H1 (cell line): ENCODE measurements around the gene SLCO4C1. TPM values are rescaled to one million over a fixed set of nuclear protein-coding genes. Genes with fewer than 3 reads are reported as not detected.

ENCODE experiments used
- CTCF ChIA-PET: fragments of 300-600 bp; sonication (Branson Sonifier 250); formaldehyde crosslinking; loops from one replicate; lab custom pipeline; 2021; ENCODE audit not compliant: partially characterized antibody; lab: Charles Lee
- POLR2A ChIA-PET: fragments of 300-600 bp; sonication (Branson Sonifier 250); formaldehyde crosslinking; loops from one replicate; lab custom pipeline; 2021; ENCODE audit warnings: inconsistent platforms; ENCODE audit not compliant: partially characterized antibody; lab: Charles Lee
- DNase-seq, 2 experiments: peaks; one replicate each; pipeline versions ENCODE4 v3.0.0 to v3.0.0-alpha.2; 2010 to 2022; ENCODE audit warnings: low spot score in 2 of 2, low read depth in 1 of 2, mixed read lengths in 1 of 2
- FAIRE-seq: peaks from 2 replicates; lab custom pipeline; 2011; peaks lifted over from hg19 to GRCh38; lab: Jason Lieb, UNC
- H2AFZ ChIP-seq: 2 replicates; pipeline ENCODE4 v1.8.1; 2012; ENCODE audit warnings: low read length, inconsistent platforms
- H2AK5ac ChIP-seq: 2 replicates; pipeline ENCODE4 v1.6.1; 2013; ENCODE audit warnings: low read depth, low read length
- H2BK120ac ChIP-seq: replicated peaks from 2 replicates; pipeline ENCODE3; 2013; ENCODE audit warnings: low read depth, low read length, inconsistent platforms
- H2BK12ac ChIP-seq: 2 replicates; pipeline ENCODE4 v1.6.1; 2013; ENCODE audit warnings: low read depth, low read length
- H2BK15ac ChIP-seq: 2 replicates; pipeline ENCODE4 v1.6.1; 2013; ENCODE audit warnings: low read length
- H2BK20ac ChIP-seq: 2 replicates; pipeline ENCODE4 v1.6.1; 2013; ENCODE audit warnings: low read length
- H2BK5ac ChIP-seq: 2 replicates; pipeline ENCODE4 v1.6.1; 2013; ENCODE audit warnings: low read depth, low read length
- H3K14ac ChIP-seq: 2 replicates; pipeline ENCODE4 v1.6.1; 2013; ENCODE audit warnings: inconsistent platforms; ENCODE audit not compliant: insufficient read length
- H3K18ac ChIP-seq: 2 replicates; pipeline ENCODE4 v1.6.1; 2013; ENCODE audit warnings: low read length; ENCODE audit errors: extremely low read depth
- H3K23ac ChIP-seq: 2 replicates; pipeline ENCODE4 v1.6.1; 2013; ENCODE audit warnings: inconsistent platforms; ENCODE audit not compliant: insufficient read length
- H3K23me2 ChIP-seq: 2 replicates; pipeline ENCODE4 v1.6.1; 2013; ENCODE audit warnings: low read depth, low read length
- H3K27ac ChIP-seq: 2 replicates; pipeline ENCODE4 v1.6.1; 2011; ENCODE audit warnings: low read depth, low read length, inconsistent platforms
- H3K27me3 ChIP-seq, 4 experiments: replicated peaks in 1 of 4; 1 replicate in 1 of 4; 2 replicates in 3 of 4; pipeline versions ENCODE4 v1.6.1 to v1.8.1; 2011 to 2013; ENCODE audit warnings: low read length in 3 of 4, mild to moderate bottlenecking in 3 of 4, inconsistent platforms in 2 of 4, mixed read lengths in 2 of 4, moderate library complexity in 1 of 4; ENCODE audit not compliant: control insufficient read depth in 3 of 4, insufficient read depth in 3 of 4; ENCODE audit errors: extremely low read depth in 1 of 4
- H3K36me3 ChIP-seq, 4 experiments: 2 replicates each; pipeline versions ENCODE4 v1.6.1 to v1.8.1; 2011 to 2013; ENCODE audit warnings: mild to moderate bottlenecking in 4 of 4, low read length in 3 of 4, moderate library complexity in 2 of 4, control low read depth in 1 of 4, inconsistent platforms in 1 of 4; ENCODE audit not compliant: insufficient read depth in 4 of 4, control insufficient read depth in 2 of 4
- H3K4ac ChIP-seq: replicated peaks from 2 replicates; pipeline ENCODE3; 2013; ENCODE audit warnings: low read length, low read depth, mixed read lengths, inconsistent platforms; ENCODE audit not compliant: insufficient read length
- H3K4me1 ChIP-seq, 4 experiments: replicated peaks in 1 of 4; 1 replicate in 1 of 4; 2 replicates in 3 of 4; pipeline versions ENCODE4 v1.6.1 to v1.8.1; 2011 to 2013; ENCODE audit warnings: low read length in 3 of 4, inconsistent platforms in 2 of 4, mixed read lengths in 1 of 4; ENCODE audit not compliant: insufficient read depth in 4 of 4, control insufficient read depth in 3 of 4
- H3K4me2 ChIP-seq, 2 experiments: 2 replicates each; pipeline versions ENCODE4 v1.6.1 to v1.8.1; 2011 to 2013; ENCODE audit warnings: low read depth in 2 of 2, low read length in 2 of 2, control low read depth in 1 of 2, inconsistent platforms in 1 of 2, mild to moderate bottlenecking in 1 of 2; ENCODE audit not compliant: insufficient read depth in 1 of 2
- H3K4me3 ChIP-seq, 4 experiments: fragments of 200-600, 300-600 bp in 1 of 4; sonication (generic), shearing (Covaris generic), sonication (Bioruptor Twin) in 1 of 4; 2 replicates each; pipeline versions ENCODE4 v1.5.1 to v1.8.1; 2011 to 2016; ENCODE audit warnings: low read length in 4 of 4, low read depth in 3 of 4, control low read depth in 2 of 4, inconsistent platforms in 2 of 4, mild to moderate bottlenecking in 2 of 4, mixed read lengths in 1 of 4, moderate library complexity in 1 of 4; ENCODE audit not compliant: insufficient read depth in 2 of 4; ENCODE audit errors: extremely low read depth in 1 of 4
- H3K56ac ChIP-seq: replicated peaks from 2 replicates; pipeline ENCODE3; 2013; ENCODE audit warnings: low read depth, mild to moderate bottlenecking, mixed read lengths, low read length, inconsistent platforms; ENCODE audit not compliant: insufficient read length
- H3K79me1 ChIP-seq: 2 replicates; pipeline ENCODE4 v1.6.1; 2013; ENCODE audit warnings: low read depth, low read length, control low read depth
- H3K79me2 ChIP-seq, 2 experiments: 2 replicates each; pipeline versions ENCODE4 v1.6.1 to v1.8.1; 2012 to 2013; ENCODE audit warnings: low read length in 2 of 2, mild to moderate bottlenecking in 2 of 2, inconsistent platforms in 1 of 2; ENCODE audit not compliant: insufficient read depth in 2 of 2, control insufficient read depth in 1 of 2
- H3K9ac ChIP-seq, 4 experiments: replicated peaks in 1 of 4; 1 replicate in 1 of 4; 2 replicates in 3 of 4; pipeline versions ENCODE4 v1.6.1 to v1.8.1; 2011 to 2013; ENCODE audit warnings: low read depth in 3 of 4, low read length in 3 of 4, control low read depth in 2 of 4, mild to moderate bottlenecking in 2 of 4, moderate library complexity in 2 of 4, inconsistent platforms in 1 of 4; ENCODE audit errors: extremely low read depth in 1 of 4
- H3K9me3 ChIP-seq, 2 experiments: 2 replicates each; pipeline versions ENCODE4 v1.6.1 to v1.8.1; 2012 to 2013; ENCODE audit warnings: mild to moderate bottlenecking in 2 of 2, moderate library complexity in 2 of 2, control low read depth in 1 of 2, inconsistent platforms in 1 of 2, low read depth in 1 of 2, low read length in 1 of 2, mixed read lengths in 1 of 2; ENCODE audit not compliant: insufficient read depth in 2 of 2
- H4K20me1 ChIP-seq, 2 experiments: replicated peaks in 1 of 2; 2 replicates each; pipeline versions ENCODE3 to v1.8.1; 2011 to 2013; ENCODE audit warnings: inconsistent platforms in 2 of 2, low read length in 2 of 2, mild to moderate bottlenecking in 1 of 2; ENCODE audit not compliant: insufficient read depth in 2 of 2, control insufficient read depth in 1 of 2
- H4K5ac ChIP-seq: 2 replicates; pipeline ENCODE4 v1.6.1; 2013; ENCODE audit warnings: low read length, low read depth, mixed read lengths, inconsistent platforms; ENCODE audit not compliant: insufficient read length
- H4K8ac ChIP-seq: 2 replicates; pipeline ENCODE4 v1.8.0; 2013; ENCODE audit warnings: mild to moderate bottlenecking, moderate library complexity, low read length, inconsistent platforms; ENCODE audit not compliant: insufficient read depth; ENCODE audit errors: extremely low read depth
- H4K91ac ChIP-seq: replicated peaks from 2 replicates; pipeline ENCODE3; 2013; ENCODE audit warnings: low read length, mixed read lengths, inconsistent platforms; ENCODE audit not compliant: insufficient read length
- CBX5 ChIP-seq: fragments of 300-800, 300-1000 bp; sonication (generic); IDR thresholded peaks from 2 replicates; pipeline ENCODE4 v1.7.1; 2016; ENCODE audit warnings: antibody characterized with exemption, low read length, low read depth
- CHD2 ChIP-seq: IDR thresholded peaks from 2 replicates; pipeline ENCODE4 v1.6.1; 2012; ENCODE audit warnings: low read length, improper control_type of control experiment
- GABPA ChIP-seq: IDR thresholded peaks from 2 replicates; pipeline ENCODE4 v1.6.1; 2011; ENCODE audit warnings: mild to moderate bottlenecking, low read length, moderate library complexity, borderline replicate concordance; ENCODE audit not compliant: insufficient read depth
- KDM5A ChIP-seq: fragments of 200-600 bp; IDR thresholded peaks from 2 replicates; pipeline ENCODE4 v1.7.1; 2012; ENCODE audit warnings: mild to moderate bottlenecking, low read length, inconsistent platforms, mixed read lengths
- NANOG ChIP-seq: IDR thresholded peaks from 2 replicates; pipeline ENCODE4 v1.6.1; 2011; ENCODE audit warnings: low read length, low read depth, mild to moderate bottlenecking, inconsistent platforms; ENCODE audit not compliant: insufficient read depth, poor library complexity, severe bottlenecking
- RAD21 ChIP-seq, 2 experiments: IDR thresholded peaks in 1 of 2; conservative IDR thresholded peaks in 1 of 2; 2 replicates each; pipeline ENCODE4 v1.6.1; 2011; ENCODE audit warnings: low read depth in 2 of 2, low read length in 2 of 2, improper control_type of control experiment in 1 of 2, inconsistent platforms in 1 of 2, mild to moderate bottlenecking in 1 of 2, moderate library complexity in 1 of 2
- RBBP5 ChIP-seq: IDR thresholded peaks from 2 replicates; pipeline ENCODE4 v1.7.1; 2012; ENCODE audit warnings: low read depth, mild to moderate bottlenecking, inconsistent platforms, low read length, moderate library complexity, borderline replicate concordance
- RNF2 ChIP-seq: fragments of 200-900, 300-1000 bp; sonication (generic); IDR thresholded peaks from 2 replicates; pipeline ENCODE4 v1.7.1; 2016; ENCODE audit warnings: borderline replicate concordance, low read depth, mild to moderate bottlenecking, antibody characterized with exemption, low read length; ENCODE audit not compliant: poor library complexity, severe bottlenecking; ENCODE audit errors: missing control alignments
- RXRA ChIP-seq: IDR thresholded peaks from 2 replicates; pipeline ENCODE4 v1.6.1; 2011; ENCODE audit warnings: low read depth, mild to moderate bottlenecking, low read length, moderate library complexity; ENCODE audit not compliant: insufficient read depth
- SP2 ChIP-seq: IDR thresholded peaks from 2 replicates; pipeline ENCODE4 v1.6.1; 2012; ENCODE audit warnings: mild to moderate bottlenecking, low read length, inconsistent platforms
- TEAD4 ChIP-seq: IDR thresholded peaks from 2 replicates; pipeline ENCODE4 v1.6.1; 2012; ENCODE audit warnings: low read depth, low read length, inconsistent platforms, mixed read lengths
- WGBS, 2 experiments: shearing (Covaris generic) in 1 of 2; methylation state at CpG; one replicate each; pipeline versions ENCODE4 v1.1.6 to v1.1.7; 2013 to 2015; ENCODE audit warnings: low lambda C conversion rate in 2 of 2, mixed read lengths in 2 of 2, inconsistent platforms in 1 of 2, low coverage in 1 of 2, missing lambda C conversion rate in 1 of 2; ENCODE audit not compliant: insufficient replicate concordance in 2 of 2, insufficient coverage in 1 of 2, insufficient read length in 1 of 2; ENCODE audit errors: extremely low coverage in 1 of 2, missing lambda C conversion rate in 1 of 2; 5-methylcytosine and 5-hydroxymethylcytosine counted together
- polyA plus RNA-seq, 7 experiments: library from polyadenylated mRNA; depleted of rRNA in 3 of 7; stranded (reverse) in 5 of 7; unstranded in 2 of 7; fragments of >200 nt in 5 of 7; fragments of 200-250 nt in 2 of 7; gene quantifications; 1 replicate in 5 of 7; 2 replicates in 1 of 7; 4 replicates in 1 of 7; pipeline versions ENCODE4 v1.2.1 to v1.2.3, GENCODE V29; 2011 to 2013; ENCODE audit warnings: missing spikeins in 2 of 7, mixed read lengths in 2 of 7
- total RNA-seq: library from RNA; stranded (reverse); fragmentation: NEBNext Ultra II Directional; extraction: Animal tissue kit (Norgen Biotek cat#: 25700); gene quantifications from 2 replicates; pipeline ENCODE4 v1.2.1, GENCODE V29; 2021
- TF ChIP-seq, protein P1 (sequence below): IDR thresholded peaks from 2 replicates; pipeline ENCODE4 v1.6.1; 2011; ENCODE audit warnings: low read depth, mild to moderate bottlenecking, low read length; ENCODE audit not compliant: insufficient read depth

The SLCO4C1 gene
- total and polyA plus RNA-seq, 2 of the 8 experiments (the other 6 are each of a cell fraction or from before 2014, with no cell fraction given), result 1.3 to 4.9 TPM

GRCh38 chr5:102286476-102286875, 9.6 kb downstream of the SLCO4C1 start:
- Histone ChIP-seq H2AK5ac (no peak overlapping the region), H2BK120ac (no peak overlapping the region), H2BK5ac (no peak overlapping the region), H3K23me2 (no peaks in the 10 kb centered on the region), H3K4ac (no peak overlapping the region), H4K20me1 (no peaks in the 10 kb centered on the region), H2BK12ac (no peak overlapping the region), H3K14ac (no peak overlapping the region), H3K4me1 (no peaks in the 10 kb centered on the region), H3K18ac (no peak overlapping the region), H4K8ac (no peak overlapping the region), H3K9ac (no peak overlapping the region), H2BK15ac (no peak overlapping the region), H3K23ac (no peak overlapping the region), H3K9me3 (no peaks in the 10 kb centered on the region), H3K4me3 (no peak overlapping the region), H4K5ac (no peak overlapping the region), H3K36me3 (no peaks in the 10 kb centered on the region), H3K56ac (no peak overlapping the region), H2AFZ (no peak overlapping the region), H4K91ac (no peak overlapping the region), H2BK20ac (no peak overlapping the region), H3K79me2 (no peaks in the 10 kb centered on the region), H3K79me1 (no peaks in the 10 kb centered on the region), H3K27ac (no peak overlapping the region), H3K4me2 (no peak overlapping the region), H3K27me3 (no peaks in the 10 kb centered on the region)
- DNase-seq (no peak), FAIRE-seq (no peak)
- ChIA-PET POLR2A (no interaction called here), CTCF (interaction anchor here (1.3 to 3.1 kb wide), 2 partner anchors 8 to 10 kb away, joined by 3 to 12 read pairs; partner anchors contain the start of gene SLCO4C1)
- 60 to 100% methylated on average over 1 to 2 of the region's 2 CpGs for WGBS, 2 experiments
- TF ChIP-seq RBBP5, result no peak
- TF ChIP-seq RXRA, result no peak
- TF ChIP-seq, protein P1, sequence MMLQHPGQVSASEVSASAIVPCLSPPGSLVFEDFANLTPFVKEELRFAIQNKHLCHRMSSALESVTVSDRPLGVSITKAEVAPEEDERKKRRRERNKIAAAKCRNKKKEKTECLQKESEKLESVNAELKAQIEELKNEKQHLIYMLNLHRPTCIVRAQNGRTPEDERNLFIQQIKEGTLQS, result no peak
- TF ChIP-seq KDM5A, result no peak
- TF ChIP-seq GABPA, result no peak
- no peak for TF ChIP-seq RNF2
- TF ChIP-seq CBX5, result no peak
- no peak for TF ChIP-seq RAD21 (IDR thresholded peaks at IDR 0.05 in 1 of 2, conservative IDR thresholded peaks at IDR 0.05 in 1 of 2; ENCODE audit: low read depth in 2 of 2, low read length in 2 of 2)
- no peak for TF ChIP-seq SP2
- no peak for TF ChIP-seq NANOG
- no peak for TF ChIP-seq CHD2
- no peak for TF ChIP-seq TEAD4
